HG03066 (cell line): Measurements from ENCODE around the gene SPRY2.

Source experiments
- ATAC-seq: cut with Tn5 transposase; IDR thresholded peaks from one replicate; pipeline ENCODE4 v1.9.1; 2021; ENCODE audit warnings: low read depth; ENCODE audit not compliant: unreplicated experiment

Gene SPRY2

GRCh38 chr13:80341101-80341755 is at the start of gene SPRY2:
Gene SPRY2 (minus strand): TSS chr13:80341126. CDS start chr13:80337705, 3,421 bp downstream.
- ATAC-seq, result peak; percentile 41

- no peak for ATAC-seq
Measured at GRCh38 chr13:80390338-80390737, 49.4 kb upstream of the SPRY2 start.

- ATAC-seq, result no peak
Measured at GRCh38 chr13:80389073-80390038, 48.4 kb upstream of the SPRY2 start.

GRCh38 chr13:80388506-80388905 is 47.6 kb upstream of the SPRY2 start:
- ATAC-seq, result no peak

- ATAC-seq, result no peak
Measured at GRCh38 chr13:80386592-80386991, 45.7 kb upstream of the SPRY2 start.

- no peak for ATAC-seq
Measured at GRCh38 chr13:80386002-80386401, 45.1 kb upstream of the SPRY2 start.

GRCh38 chr13:80382576-80382975 is 41.6 kb upstream of the SPRY2 start:
- ATAC-seq, result no peak

- no peak for ATAC-seq
Measured at GRCh38 chr13:80379245-80379644, 38.3 kb upstream of the SPRY2 start.

GRCh38 chr13:80376554-80376953 is 35.6 kb upstream of the SPRY2 start:
- ATAC-seq, result no peak

- no peak for ATAC-seq
Measured at GRCh38 chr13:80374901-80375300, 34.0 kb upstream of the SPRY2 start.

- ATAC-seq, result no peak
Measured at GRCh38 chr13:80374444-80374843, 33.5 kb upstream of the SPRY2 start.

- ATAC-seq, result no peak
Measured at GRCh38 chr13:80371840-80372509, 31.0 kb upstream of the SPRY2 start.

- no peak for ATAC-seq
Measured at GRCh38 chr13:80367473-80367872, 26.5 kb upstream of the SPRY2 start.

GRCh38 chr13:80363890-80364503 is 23.1 kb upstream of the SPRY2 start:
- ATAC-seq, result no peak

- no peak for ATAC-seq
Measured at GRCh38 chr13:80362481-80362880, 21.6 kb upstream of the SPRY2 start.

GRCh38 chr13:80361883-80362327 is 21.0 kb upstream of the SPRY2 start:
- peak; percentile 82 for ATAC-seq

GRCh38 chr13:80361298-80361697 is 20.4 kb upstream of the SPRY2 start:
- ATAC-seq, result no peak

- ATAC-seq, result no peak
Measured at GRCh38 chr13:80360453-80360800, 19.5 kb upstream of the SPRY2 start.

GRCh38 chr13:80359778-80360452 is 19.0 kb upstream of the SPRY2 start:
- no peak for ATAC-seq

- no peak for ATAC-seq
Measured at GRCh38 chr13:80359414-80359777, 18.5 kb upstream of the SPRY2 start.
